Neural progenitor cell (in vitro differentiated cells): ENCODE results near the gene PRX. TPM values are rescaled to one million over a fixed set of nuclear protein-coding genes. Genes with fewer than 3 reads are reported as not detected.
"Not testable (repeated sequence)": the region's sequence is repeated elsewhere in the genome, so short reads cannot be mapped to it uniquely, and the experiment has no call there.

Experiments used
- DNase-seq: peaks from one replicate; pipeline ENCODE4 v3.0.0-alpha.2; 2016; ENCODE audit warnings: low spot score
- H2AFZ ChIP-seq: fragments of 200-600 bp; sonication (generic); replicated peaks from 2 replicates; pipeline ENCODE4 v1.6.1; 2016; ENCODE audit warnings: antibody characterized with exemption
- H3F3A ChIP-seq: fragments of 200-600 bp; sonication (generic); 2 replicates; pipeline ENCODE4 v1.6.1; 2016; ENCODE audit warnings: antibody characterized with exemption, low read depth
- H3K27ac ChIP-seq: fragments of 200-600 bp; sonication (generic); 2 replicates; pipeline ENCODE4 v1.5.1; 2016; ENCODE audit warnings: mild to moderate bottlenecking
- H3K27me3 ChIP-seq: fragments of 200-600 bp; sonication (generic); 2 replicates; pipeline ENCODE4 v1.6.1; 2016; ENCODE audit warnings: mild to moderate bottlenecking, moderate library complexity
- H3K36me3 ChIP-seq: fragments of 200-600 bp; sonication (generic); 2 replicates; pipeline ENCODE4 v1.5.1; 2016
- H3K4me1 ChIP-seq: fragments of 200-600 bp; sonication (generic); 2 replicates; pipeline ENCODE4 v1.6.1; 2016; ENCODE audit warnings: mixed run types
- H3K4me2 ChIP-seq: fragments of 200-600 bp; sonication (generic); 2 replicates; pipeline ENCODE4 v1.6.1; 2016
- H3K4me3 ChIP-seq: fragments of 200-600 bp; sonication (generic); 2 replicates; pipeline ENCODE4 v1.5.1; 2016
- H3K79me2 ChIP-seq: fragments of 200-600 bp; sonication (generic); 2 replicates; pipeline ENCODE4 v1.6.1; 2016; ENCODE audit warnings: low read depth
- H3K9ac ChIP-seq: fragments of 200-600 bp; sonication (generic); 2 replicates; pipeline ENCODE4 v1.6.1; 2016
- H3K9me3 ChIP-seq: fragments of 200-600 bp; sonication (generic); 2 replicates; pipeline ENCODE4 v1.5.1; 2016; ENCODE audit warnings: low read depth
- H4K20me1 ChIP-seq: fragments of 200-600 bp; sonication (generic); 2 replicates; pipeline ENCODE4 v1.6.1; 2016; ENCODE audit warnings: low read depth
- H3K27ac Mint-ChIP-seq: 3 replicates; pipeline ENCODE4 v1.8.0; 2021; ENCODE audit warnings: mixed read lengths
- H3K27me3 Mint-ChIP-seq: 2 replicates; pipeline ENCODE4 v1.8.0; 2022; ENCODE audit warnings: low read depth, mild to moderate bottlenecking, inconsistent platforms, moderate library complexity, mixed read lengths; ENCODE audit not compliant: insufficient read depth
- H3K36me3 Mint-ChIP-seq: 3 replicates; pipeline ENCODE4 v1.8.0; 2021; ENCODE audit warnings: mixed read lengths
- H3K4me1 Mint-ChIP-seq: 3 replicates; pipeline ENCODE4 v1.8.0; 2021; ENCODE audit warnings: mixed read lengths
- H3K4me3 Mint-ChIP-seq: 3 replicates; pipeline ENCODE4 v1.8.0; 2021; ENCODE audit warnings: mild to moderate bottlenecking, moderate library complexity, mixed read lengths
- H3K9me3 Mint-ChIP-seq: 3 replicates; pipeline ENCODE4 v1.8.0; 2020; ENCODE audit warnings: mixed read lengths
- EZH2 ChIP-seq: fragments of 200-600 bp; sonication (generic); IDR thresholded peaks from 2 replicates; pipeline ENCODE4 v1.6.1; 2017; ENCODE audit warnings: antibody characterized with exemption, mild to moderate bottlenecking, moderate library complexity
- EZH2phosphoT487 ChIP-seq: fragments of 200-600 bp; sonication (generic); IDR thresholded peaks from 2 replicates; pipeline ENCODE4 v1.6.1; 2017; ENCODE audit warnings: antibody characterized with exemption
- total RNA-seq: library from RNA; depleted of rRNA; stranded (reverse); fragments of >200 nt; gene quantifications from 2 replicates; pipeline ENCODE4 v1.2.3, GENCODE V29; 2015; ENCODE audit warnings: low replicate concordance
- TF ChIP-seq, protein P1 (sequence below): fragments of 200-600 bp; sonication (generic); IDR thresholded peaks from 2 replicates; pipeline ENCODE4 v1.5.1; 2017; ENCODE audit warnings: antibody characterized with exemption, mild to moderate bottlenecking

Gene PRX
- total RNA-seq, 1 donor from 2014 or later, result 1.4 TPM

GRCh38 chr19:40441719-40442253, 28.6 kb upstream of the PRX start:
- Histone ChIP-seq H3K9ac (no peak overlapping the region), H3K9me3 (no peaks in the 10 kb centered on the region), H3K27me3 (no peaks in the 10 kb centered on the region), H2AFZ (no peak overlapping the region), H4K20me1 (peaks cover 24% of the 10 kb centered on the region), H3K27ac (no peak overlapping the region), H3K4me3 (peak overlapping the region; percentile 86), H3K4me2 (peak overlapping the region; percentile 81), H3F3A (peaks cover 42% of the 10 kb centered on the region), H3K36me3 (no peaks in the 10 kb centered on the region), H3K4me1 (peaks cover 18% of the 10 kb centered on the region), H3K79me2 (peaks cover 33% of the 10 kb centered on the region)
- Mint-ChIP-seq H3K4me1 (peaks cover 30% of the 10 kb centered on the region), H3K27me3 (peaks cover 6% of the 10 kb centered on the region), H3K9me3 (no peaks in the 10 kb centered on the region), H3K27ac (no peak overlapping the region), H3K4me3 (peak overlapping the region; percentile 97), H3K36me3 (peaks cover 6% of the 10 kb centered on the region)
- no peak for DNase-seq
- TF ChIP-seq, protein P1, sequence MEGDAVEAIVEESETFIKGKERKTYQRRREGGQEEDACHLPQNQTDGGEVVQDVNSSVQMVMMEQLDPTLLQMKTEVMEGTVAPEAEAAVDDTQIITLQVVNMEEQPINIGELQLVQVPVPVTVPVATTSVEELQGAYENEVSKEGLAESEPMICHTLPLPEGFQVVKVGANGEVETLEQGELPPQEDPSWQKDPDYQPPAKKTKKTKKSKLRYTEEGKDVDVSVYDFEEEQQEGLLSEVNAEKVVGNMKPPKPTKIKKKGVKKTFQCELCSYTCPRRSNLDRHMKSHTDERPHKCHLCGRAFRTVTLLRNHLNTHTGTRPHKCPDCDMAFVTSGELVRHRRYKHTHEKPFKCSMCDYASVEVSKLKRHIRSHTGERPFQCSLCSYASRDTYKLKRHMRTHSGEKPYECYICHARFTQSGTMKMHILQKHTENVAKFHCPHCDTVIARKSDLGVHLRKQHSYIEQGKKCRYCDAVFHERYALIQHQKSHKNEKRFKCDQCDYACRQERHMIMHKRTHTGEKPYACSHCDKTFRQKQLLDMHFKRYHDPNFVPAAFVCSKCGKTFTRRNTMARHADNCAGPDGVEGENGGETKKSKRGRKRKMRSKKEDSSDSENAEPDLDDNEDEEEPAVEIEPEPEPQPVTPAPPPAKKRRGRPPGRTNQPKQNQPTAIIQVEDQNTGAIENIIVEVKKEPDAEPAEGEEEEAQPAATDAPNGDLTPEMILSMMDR, result no peak
- TF ChIP-seq EZH2, result no peak

GRCh38 chr19:40438284-40438683, 25.1 kb upstream of the PRX start:
- no peaks in the 10 kb centered on the region for H3K9me3 ChIP-seq
- peaks cover 7% of the 10 kb centered on the region for H3K4me1 ChIP-seq
- Mint-ChIP-seq H3K36me3 (peaks cover 6% of the 10 kb centered on the region), H3K27ac (no peak overlapping the region), H3K27me3 (peaks cover 4% of the 10 kb centered on the region), H3K4me1 (peaks cover 26% of the 10 kb centered on the region), H3K4me3 (peak overlapping the region; percentile 22), H3K9me3 (no peaks in the 10 kb centered on the region)
- DNase-seq, result no peak
- no peak for TF ChIP-seq EZH2phosphoT487
- no peak for TF ChIP-seq EZH2
- TF ChIP-seq, protein P1, result no peak
- H3K9ac ChIP-seq, result no peak overlapping the region
- H3K36me3 ChIP-seq, result no peaks in the 10 kb centered on the region
- peaks cover 25% of the 10 kb centered on the region for H3K79me2 ChIP-seq
- H3K27me3 ChIP-seq, result no peaks in the 10 kb centered on the region
- peaks cover 24% of the 10 kb centered on the region for H4K20me1 ChIP-seq
- H3K27ac ChIP-seq, result no peak overlapping the region
- no peak overlapping the region for H3K4me2 ChIP-seq
- H3K4me3 ChIP-seq, result no peak overlapping the region
- H3F3A ChIP-seq, result peaks cover 33% of the 10 kb centered on the region
- H2AFZ ChIP-seq, result no peak overlapping the region

DNA sequence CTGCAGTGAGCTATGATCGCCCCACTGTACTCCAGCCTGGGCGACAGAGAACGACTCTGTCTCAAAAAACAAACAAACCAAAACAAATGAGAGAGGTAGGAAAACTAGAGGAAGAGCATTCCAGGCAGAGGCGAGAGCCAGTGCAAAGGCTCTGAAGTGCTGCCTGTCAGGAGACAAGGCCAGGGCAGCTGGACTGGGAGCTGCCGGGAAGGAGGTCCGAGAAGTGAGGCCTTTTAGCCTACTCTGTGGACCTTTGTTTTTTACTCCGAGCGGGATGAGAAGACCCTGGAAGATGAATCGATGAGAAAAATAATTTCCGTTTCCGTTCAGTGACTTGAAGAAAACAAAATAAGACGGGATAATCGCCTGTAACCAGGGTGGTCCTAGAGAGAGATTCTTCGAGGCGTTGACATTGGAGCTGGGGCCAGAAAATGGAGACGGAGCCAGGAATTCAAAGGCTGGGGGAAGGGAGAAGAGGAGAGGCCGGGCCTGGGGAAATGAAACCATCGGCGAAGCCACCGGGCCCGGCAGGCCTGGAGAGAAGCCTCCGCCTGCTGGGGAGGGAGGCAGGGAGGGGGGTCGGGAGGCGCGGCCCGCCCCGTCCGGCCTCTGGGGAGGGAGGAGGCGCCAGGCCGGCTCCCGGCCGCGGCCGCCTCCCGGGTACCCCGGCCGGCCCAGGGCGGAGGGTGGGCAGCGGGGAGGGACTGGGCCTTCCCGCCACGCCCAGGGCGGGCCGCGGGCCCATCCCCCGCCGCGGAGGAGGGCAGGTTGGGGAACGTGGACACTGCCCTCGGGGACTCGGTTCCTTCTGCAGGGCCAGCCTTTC, 20.4 kb upstream of the PRX start:
- peak overlapping the region; percentile 40 for H3K27ac ChIP-seq
- H3K4me1 ChIP-seq, result peaks cover 10% of the 10 kb centered on the region
- no peaks in the 10 kb centered on the region for H3K27me3 ChIP-seq
- Mint-ChIP-seq H3K4me1 (peaks cover 23% of the 10 kb centered on the region), H3K4me3 (peak overlapping the region; percentile 84), H3K9me3 (no peaks in the 10 kb centered on the region), H3K27me3 (peaks cover 10% of the 10 kb centered on the region), H3K27ac (peak overlapping the region; percentile 91), H3K36me3 (peaks cover 2% of the 10 kb centered on the region)
- peak overlapping the region; percentile 78 for H2AFZ ChIP-seq
- H3K4me3 ChIP-seq, result peak overlapping the region; percentile 33
- no peak for TF ChIP-seq EZH2phosphoT487
- TF ChIP-seq, protein P1, result no peak
- no peak for TF ChIP-seq EZH2
- H3K9me3 ChIP-seq, result no peaks in the 10 kb centered on the region
- H3K79me2 ChIP-seq, result no peaks in the 10 kb centered on the region
- H3K9ac ChIP-seq, result no peak overlapping the region
- H3F3A ChIP-seq, result peaks cover 45% of the 10 kb centered on the region
- H3K36me3 ChIP-seq, result no peaks in the 10 kb centered on the region
- DNase-seq, result peak; percentile 91
- H4K20me1 ChIP-seq, result no peaks in the 10 kb centered on the region
- peak overlapping the region; percentile 74 for H3K4me2 ChIP-seq

GRCh38 chr19:40432760-40433159, 19.6 kb upstream of the PRX start:
- not testable (repeated sequence) for H3K9ac ChIP-seq, H3K9me3 ChIP-seq, H3K36me3 Mint-ChIP-seq, H3K36me3 ChIP-seq, DNase-seq, H3K9me3 Mint-ChIP-seq, H3K27me3 ChIP-seq, H4K20me1 ChIP-seq, H2AFZ ChIP-seq, H3K27ac ChIP-seq, H3K79me2 ChIP-seq
- H3K27ac Mint-ChIP-seq, result peak overlapping the region; percentile 91
- Histone ChIP-seq H3K4me2 (peak overlapping the region; percentile 74), H3F3A (peaks cover 45% of the 10 kb centered on the region), H3K4me3 (peak overlapping the region; percentile 33), H3K4me1 (peaks cover 10% of the 10 kb centered on the region)
- peak overlapping the region; percentile 84 for H3K4me3 Mint-ChIP-seq
- H3K4me1 Mint-ChIP-seq, result peaks cover 23% of the 10 kb centered on the region
- H3K27me3 Mint-ChIP-seq, result peaks cover 10% of the 10 kb centered on the region
